GM12878 (cell line): ENCODE measurements around the gene OPRL1. TPM values are rescaled to one million over a fixed set of nuclear protein-coding genes. Genes with fewer than 3 reads are reported as not detected.

Experiments used
- ASH2L ChIP-seq: fragments of 300-600, 200-600 bp; sonication (generic); IDR thresholded peaks from 2 replicates; pipeline ENCODE4 v1.6.1; 2017; ENCODE audit warnings: low read depth, mild to moderate bottlenecking, borderline replicate concordance
- NBN ChIP-seq: fragments of 450-650 bp; IDR thresholded peaks from 2 replicates; pipeline ENCODE4 v1.6.1; 2016
- NR2C1 ChIP-seq: fragments of 450-650 bp; IDR thresholded peaks from 2 replicates; pipeline ENCODE4 v1.6.1; 2017; ENCODE audit warnings: antibody characterized with exemption, mild to moderate bottlenecking, moderate library complexity
- RB1 ChIP-seq: fragments of 450-650 bp; formaldehyde crosslinking; IDR thresholded peaks from 2 replicates; pipeline ENCODE4 v1.6.1; 2017; ENCODE audit warnings: mild to moderate bottlenecking, borderline replicate concordance
- SMAD5 ChIP-seq: IDR thresholded peaks from 2 replicates; pipeline ENCODE4 v1.6.1; 2016; ENCODE audit warnings: antibody characterized with exemption, low read depth
- ZNF274 ChIP-seq: IDR thresholded peaks from one replicate; pipeline ENCODE4 v1.8.0; 2011; ENCODE audit not compliant: insufficient read length, insufficient read depth
- polyA plus RNA-seq, 11 experiments: library from polyadenylated mRNA; depleted of rRNA in 4 of 11; unstranded in 6 of 11; stranded (reverse) in 5 of 11; fragments of >200 nt; fragmentation: Nextera tagmentation in 4 of 11; fragmentation: Illumina TruSeq in 1 of 11; extraction: Ambion mirVana in 4 of 11; extraction: Trizol in 1 of 11; gene quantifications; 1 replicate in 1 of 11; 2 replicates in 10 of 11; pipeline versions ENCODE4 v1.2.1 to v1.2.3, GENCODE V29; 2011 to 2016; ENCODE audit warnings: inconsistent platforms in 2 of 11, missing spikeins in 2 of 11, low read depth in 1 of 11
- total RNA-seq, 4 experiments: library from RNA; depleted of rRNA in 3 of 4; stranded (reverse); fragments of >200 nt in 3 of 4; fragmentation: Illumina TruSeq in 1 of 4; extraction: Trizol in 1 of 4; gene quantifications; 2 replicates each; pipeline versions ENCODE4 v1.2.1 to v1.2.3, GENCODE V29; 2013 to 2021
- TF ChIP-seq, protein P1 (sequence below): fragments of 450-650 bp; IDR thresholded peaks from 2 replicates; pipeline ENCODE4 v1.6.1; 2017; ENCODE audit warnings: antibody characterized with exemption, mild to moderate bottlenecking, moderate library complexity
- TF ChIP-seq, protein P2 (sequence below): fragments of 450-650 bp; IDR thresholded peaks from 2 replicates; pipeline ENCODE4 v1.6.1; 2016; ENCODE audit warnings: mild to moderate bottlenecking, moderate library complexity, borderline replicate concordance

Gene OPRL1
- total and polyA plus RNA-seq, 10 of the 15 experiments (the other 5 are each of a cell fraction or from before 2014, with no cell fraction given) = 0.04 to 0.41 (median 0.24) TPM; not detected in 1

DNA sequence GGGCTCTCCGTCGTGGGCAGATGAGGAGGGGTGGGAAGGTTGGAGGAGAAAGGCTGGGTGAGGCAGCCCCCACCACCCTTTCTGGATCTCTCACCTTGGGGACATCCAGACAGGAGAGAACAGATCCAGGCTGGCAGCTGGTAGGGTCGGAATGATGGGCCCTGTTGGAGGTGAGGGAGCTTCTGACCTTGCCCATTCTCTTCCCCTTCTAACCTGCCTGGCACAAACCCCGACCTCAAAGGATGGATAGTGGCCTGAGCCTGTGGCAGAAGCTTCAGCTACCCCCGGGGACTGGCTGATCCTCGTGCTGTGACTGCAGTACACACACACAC lies 33.5 kb downstream of the OPRL1 start (continued):
- TF ChIP-seq NR2C1 (no peak), RB1 (no peak), ZNF274 (no peak), ASH2L (no peak), SMAD5 (no peak), NBN (no peak)
- TF ChIP-seq, protein P1, sequence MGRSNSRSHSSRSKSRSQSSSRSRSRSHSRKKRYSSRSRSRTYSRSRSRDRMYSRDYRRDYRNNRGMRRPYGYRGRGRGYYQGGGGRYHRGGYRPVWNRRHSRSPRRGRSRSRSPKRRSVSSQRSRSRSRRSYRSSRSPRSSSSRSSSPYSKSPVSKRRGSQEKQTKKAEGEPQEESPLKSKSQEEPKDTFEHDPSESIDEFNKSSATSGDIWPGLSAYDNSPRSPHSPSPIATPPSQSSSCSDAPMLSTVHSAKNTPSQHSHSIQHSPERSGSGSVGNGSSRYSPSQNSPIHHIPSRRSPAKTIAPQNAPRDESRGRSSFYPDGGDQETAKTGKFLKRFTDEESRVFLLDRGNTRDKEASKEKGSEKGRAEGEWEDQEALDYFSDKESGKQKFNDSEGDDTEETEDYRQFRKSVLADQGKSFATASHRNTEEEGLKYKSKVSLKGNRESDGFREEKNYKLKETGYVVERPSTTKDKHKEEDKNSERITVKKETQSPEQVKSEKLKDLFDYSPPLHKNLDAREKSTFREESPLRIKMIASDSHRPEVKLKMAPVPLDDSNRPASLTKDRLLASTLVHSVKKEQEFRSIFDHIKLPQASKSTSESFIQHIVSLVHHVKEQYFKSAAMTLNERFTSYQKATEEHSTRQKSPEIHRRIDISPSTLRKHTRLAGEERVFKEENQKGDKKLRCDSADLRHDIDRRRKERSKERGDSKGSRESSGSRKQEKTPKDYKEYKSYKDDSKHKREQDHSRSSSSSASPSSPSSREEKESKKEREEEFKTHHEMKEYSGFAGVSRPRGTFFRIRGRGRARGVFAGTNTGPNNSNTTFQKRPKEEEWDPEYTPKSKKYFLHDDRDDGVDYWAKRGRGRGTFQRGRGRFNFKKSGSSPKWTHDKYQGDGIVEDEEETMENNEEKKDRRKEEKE = no peak
- TF ChIP-seq, protein P2, sequence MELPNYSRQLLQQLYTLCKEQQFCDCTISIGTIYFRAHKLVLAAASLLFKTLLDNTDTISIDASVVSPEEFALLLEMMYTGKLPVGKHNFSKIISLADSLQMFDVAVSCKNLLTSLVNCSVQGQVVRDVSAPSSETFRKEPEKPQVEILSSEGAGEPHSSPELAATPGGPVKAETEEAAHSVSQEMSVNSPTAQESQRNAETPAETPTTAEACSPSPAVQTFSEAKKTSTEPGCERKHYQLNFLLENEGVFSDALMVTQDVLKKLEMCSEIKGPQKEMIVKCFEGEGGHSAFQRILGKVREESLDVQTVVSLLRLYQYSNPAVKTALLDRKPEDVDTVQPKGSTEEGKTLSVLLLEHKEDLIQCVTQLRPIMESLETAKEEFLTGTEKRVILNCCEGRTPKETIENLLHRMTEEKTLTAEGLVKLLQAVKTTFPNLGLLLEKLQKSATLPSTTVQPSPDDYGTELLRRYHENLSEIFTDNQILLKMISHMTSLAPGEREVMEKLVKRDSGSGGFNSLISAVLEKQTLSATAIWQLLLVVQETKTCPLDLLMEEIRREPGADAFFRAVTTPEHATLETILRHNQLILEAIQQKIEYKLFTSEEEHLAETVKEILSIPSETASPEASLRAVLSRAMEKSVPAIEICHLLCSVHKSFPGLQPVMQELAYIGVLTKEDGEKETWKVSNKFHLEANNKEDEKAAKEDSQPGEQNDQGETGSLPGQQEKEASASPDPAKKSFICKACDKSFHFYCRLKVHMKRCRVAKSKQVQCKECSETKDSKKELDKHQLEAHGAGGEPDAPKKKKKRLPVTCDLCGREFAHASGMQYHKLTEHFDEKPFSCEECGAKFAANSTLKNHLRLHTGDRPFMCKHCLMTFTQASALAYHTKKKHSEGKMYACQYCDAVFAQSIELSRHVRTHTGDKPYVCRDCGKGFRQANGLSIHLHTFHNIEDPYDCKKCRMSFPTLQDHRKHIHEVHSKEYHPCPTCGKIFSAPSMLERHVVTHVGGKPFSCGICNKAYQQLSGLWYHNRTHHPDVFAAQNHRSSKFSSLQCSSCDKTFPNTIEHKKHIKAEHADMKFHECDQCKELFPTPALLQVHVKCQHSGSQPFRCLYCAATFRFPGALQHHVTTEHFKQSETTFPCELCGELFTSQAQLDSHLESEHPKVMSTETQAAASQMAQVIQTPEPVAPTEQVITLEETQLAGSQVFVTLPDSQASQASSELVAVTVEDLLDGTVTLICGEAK = no peak
